SK-N-MC (cell line): ENCODE measurements around the gene PXDC1.

Experiments
- DNase-seq: peaks from one replicate; pipeline ENCODE4 v3.0.0-alpha.2; 2011; ENCODE audit warnings: low read depth, low spot score
- H3K27ac ChIP-seq: fragments of 200-600 bp; sonication (generic); 2 replicates; pipeline ENCODE4 v1.5.1; 2016; ENCODE audit warnings: mixed run types
- H3K36me3 ChIP-seq: fragments of 200-600 bp; sonication (generic); 2 replicates; pipeline ENCODE4 v1.6.1; 2017; ENCODE audit warnings: antibody characterized with exemption, low read length, mixed read lengths; ENCODE audit not compliant: insufficient read depth
- H3K4me3 ChIP-seq: fragments of 200-600 bp; sonication (generic); 2 replicates; pipeline ENCODE4 v1.5.1; 2016
- H3K9ac ChIP-seq: fragments of 200-600 bp; sonication (generic); 2 replicates; pipeline ENCODE4 v1.8.0; 2017; ENCODE audit warnings: mixed run types, mixed read lengths; ENCODE audit not compliant: insufficient read length
- H3K9me3 ChIP-seq: fragments of 200-600 bp; sonication (generic); 2 replicates; pipeline ENCODE4 v1.6.1; 2017; ENCODE audit warnings: low read depth, mild to moderate bottlenecking, antibody characterized with exemption, low read length, moderate library complexity, mixed read lengths
- EZH2 ChIP-seq: fragments of 200-600 bp; sonication (generic); IDR thresholded peaks from one replicate; pipeline ENCODE4 v1.6.1; 2017; ENCODE audit warnings: antibody characterized with exemption
- FOXP2 ChIP-seq: optimal IDR thresholded peaks from 2 replicates; pipeline ENCODE3; 2011; ENCODE audit warnings: mild to moderate bottlenecking, moderate library complexity; ENCODE audit not compliant: insufficient read depth; ENCODE audit errors: extremely low read length, control extremely low read depth
- POLR2AphosphoS5 ChIP-seq: IDR thresholded peaks from 2 replicates; pipeline ENCODE4 v1.6.1; 2012; ENCODE audit warnings: mild to moderate bottlenecking, low read depth, low read length, borderline replicate concordance

PXDC1 gene

GRCh38 chr6:3751077-3751729 lies at the start of gene PXDC1:
TSS of gene PXDC1 (minus strand) at chr6:3751713. CDS start at chr6:3751531, 182 bp downstream.
- DNase-seq = no peak
- Histone ChIP-seq H3K9ac (no peak within 1 kb of the TSS), H3K27ac (no peak within 1 kb of the TSS), H3K9me3 (no peaks in the 10 kb centered on the region), H3K4me3 (peak within 1 kb of the TSS; percentile 81), H3K36me3 (no peaks in the 10 kb centered on the region)
- no peak for TF ChIP-seq FOXP2
- TF ChIP-seq POLR2AphosphoS5 = no peak
- TF ChIP-seq EZH2 = no peak

DNA sequence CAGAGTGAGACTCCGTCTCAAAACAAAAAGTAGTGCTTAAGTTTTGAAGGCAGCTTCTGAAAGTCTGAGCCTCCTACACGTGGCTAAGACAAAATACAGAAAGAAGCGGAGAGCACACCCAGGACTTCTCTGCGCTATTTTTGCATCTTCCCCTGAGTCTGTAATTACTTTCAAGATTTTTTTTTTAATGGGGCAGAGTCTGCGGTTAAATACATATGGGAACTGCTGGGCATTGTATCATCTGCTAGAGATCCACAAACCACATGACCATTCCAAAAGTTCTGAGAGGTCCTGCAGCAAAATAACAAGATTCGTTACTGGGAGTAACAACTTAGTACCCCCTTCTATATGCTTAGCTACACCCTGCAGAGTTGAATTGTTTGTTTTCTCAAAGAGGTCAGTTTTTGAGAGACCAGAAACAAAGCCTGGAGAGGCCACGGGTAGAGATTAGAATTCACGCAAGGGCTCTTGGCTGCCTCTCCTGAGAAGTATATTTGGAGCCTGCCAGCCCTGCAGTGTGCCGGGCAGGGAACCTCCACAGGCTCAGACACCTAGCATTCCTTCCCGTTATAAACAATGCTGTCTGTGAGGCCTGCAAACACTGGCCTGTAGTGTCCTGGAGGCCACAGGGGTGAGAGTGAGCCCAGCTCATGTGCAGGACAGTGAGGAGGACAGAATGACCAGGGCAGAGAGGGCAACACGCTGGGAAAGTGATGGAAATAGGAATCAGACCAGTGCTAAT lies 49.5 kb upstream of the PXDC1 start:
- Histone ChIP-seq H3K36me3 (no peaks in the 10 kb centered on the region), H3K4me3 (no peak overlapping the region), H3K9ac (no peak overlapping the region), H3K9me3 (no peaks in the 10 kb centered on the region), H3K27ac (no peak overlapping the region)
- no peak for TF ChIP-seq POLR2AphosphoS5
- no peak for TF ChIP-seq EZH2
- TF ChIP-seq FOXP2 = no peak
- no peak for DNase-seq

GRCh38 chr6:3799719-3800118 lies 48.2 kb upstream of the PXDC1 start:
- no peak for DNase-seq
- no peak overlapping the region for H3K9ac ChIP-seq
- H3K4me3 ChIP-seq = no peak overlapping the region
- no peaks in the 10 kb centered on the region for H3K9me3 ChIP-seq
- no peak for TF ChIP-seq FOXP2
- no peak for TF ChIP-seq EZH2
- TF ChIP-seq POLR2AphosphoS5 = no peak
- H3K27ac ChIP-seq = no peak overlapping the region
- no peaks in the 10 kb centered on the region for H3K36me3 ChIP-seq

DNA sequence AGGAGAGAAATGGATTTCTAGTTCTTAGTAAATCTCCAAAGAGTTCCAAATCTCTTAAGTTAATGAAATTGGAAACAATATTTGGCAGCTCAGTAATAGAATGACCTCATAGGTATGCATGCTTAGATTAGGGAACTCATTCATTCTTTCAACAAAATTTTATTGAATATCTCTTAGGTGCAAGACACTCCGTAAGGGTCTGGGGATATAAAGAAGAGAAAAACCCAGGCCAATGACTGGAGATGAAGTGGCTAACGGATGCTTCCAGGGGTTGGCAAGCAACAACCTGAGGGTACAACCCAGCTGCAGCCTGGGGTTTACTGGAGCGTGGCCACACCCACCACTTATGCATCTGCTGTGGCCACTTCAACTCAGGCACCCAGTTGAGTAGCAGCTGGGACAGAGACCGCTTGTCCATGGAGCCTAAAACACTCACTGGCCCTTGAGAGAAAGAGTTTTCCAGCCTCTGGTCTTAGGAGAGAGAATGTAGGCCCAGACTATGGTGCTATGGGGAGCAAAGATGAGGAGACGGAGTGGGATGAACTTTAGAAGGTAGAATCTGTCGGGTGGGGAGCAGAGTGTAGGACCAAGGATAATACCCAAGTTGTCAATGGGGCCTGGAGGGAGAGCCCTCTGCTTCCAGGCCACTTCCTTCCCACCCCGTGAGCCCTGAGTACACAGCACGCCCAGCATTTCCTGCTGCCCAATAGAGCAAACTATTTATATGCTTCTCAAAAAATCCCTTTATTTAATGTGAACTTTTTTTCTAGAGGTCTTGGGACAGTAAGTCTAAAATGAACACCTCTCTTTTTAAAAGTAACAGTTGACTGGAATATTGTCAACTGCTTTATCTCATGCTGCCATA lies 46.8 kb upstream of the PXDC1 start:
- H3K9me3 ChIP-seq = no peaks in the 10 kb centered on the region
- H3K4me3 ChIP-seq = no peak overlapping the region
- H3K9ac ChIP-seq = no peak overlapping the region
- no peaks in the 10 kb centered on the region for H3K36me3 ChIP-seq
- DNase-seq = no peak
- no peak overlapping the region for H3K27ac ChIP-seq
- no peak for TF ChIP-seq FOXP2
- TF ChIP-seq POLR2AphosphoS5 = no peak
- no peak for TF ChIP-seq EZH2

GRCh38 chr6:3797231-3798054 lies 45.9 kb upstream of the PXDC1 start:
- TF ChIP-seq POLR2AphosphoS5 (no peak), FOXP2 (no peak), EZH2 (no peak)
- no peaks in the 10 kb centered on the region for H3K36me3 ChIP-seq
- no peak overlapping the region for H3K27ac ChIP-seq
- no peak overlapping the region for H3K9ac ChIP-seq
- H3K9me3 ChIP-seq = no peaks in the 10 kb centered on the region
- DNase-seq = no peak
- H3K4me3 ChIP-seq = no peak overlapping the region

GRCh38 chr6:3796719-3797041 lies 45.2 kb upstream of the PXDC1 start:
- H3K9ac ChIP-seq = no peak overlapping the region
- DNase-seq = no peak

GRCh38 chr6:3795836-3796718 lies 44.6 kb upstream of the PXDC1 start:
- no peak overlapping the region for H3K27ac ChIP-seq
- DNase-seq = no peak
- no peak overlapping the region for H3K4me3 ChIP-seq
- H3K36me3 ChIP-seq = no peaks in the 10 kb centered on the region
- TF ChIP-seq FOXP2 (no peak), EZH2 (no peak), POLR2AphosphoS5 (no peak)
- no peak overlapping the region for H3K9ac ChIP-seq
- H3K9me3 ChIP-seq = no peaks in the 10 kb centered on the region

More at GRCh38 chr6:3796719-3797041, 45.2 kb upstream of the PXDC1 start:
- no peak overlapping the region for H3K4me3 ChIP-seq
- H3K9me3 ChIP-seq = no peaks in the 10 kb centered on the region
- no peaks in the 10 kb centered on the region for H3K36me3 ChIP-seq
- no peak for TF ChIP-seq EZH2
- TF ChIP-seq POLR2AphosphoS5 = no peak
- TF ChIP-seq FOXP2 = no peak
- H3K27ac ChIP-seq = no peak overlapping the region
